SU-DHL-6 (cell line): ENCODE measurements around the gene VSTM2A.
"Not testable (repeated sequence)": the region's sequence is repeated elsewhere in the genome, so short reads cannot be mapped to it uniquely, and the experiment has no call there.

Experiments
- H2AFZ ChIP-seq: fragments of 200-600 bp; sonication (generic); 2 replicates; pipeline ENCODE4 v1.6.1; 2014; ENCODE audit warnings: low read depth, mild to moderate bottlenecking, moderate library complexity, mixed read lengths, antibody characterized with exemption, low read length; ENCODE audit not compliant: severe bottlenecking
- H3F3A ChIP-seq: fragments of 200-600 bp; shearing (Covaris generic); 2 replicates; pipeline ENCODE4 v1.6.0; 2016; ENCODE audit warnings: antibody characterized with exemption, mild to moderate bottlenecking; ENCODE audit not compliant: insufficient read depth
- H3K27ac ChIP-seq: fragments of 200-600 bp; sonication (generic); 2 replicates; pipeline ENCODE4 v1.5.1; 2016; ENCODE audit warnings: low read depth, mild to moderate bottlenecking, low read length, moderate library complexity, mixed read lengths
- H3K27me3 ChIP-seq: fragments of 200-600 bp; sonication (generic), shearing (Covaris generic); 2 replicates; pipeline ENCODE4 v1.6.0; 2014; ENCODE audit warnings: mild to moderate bottlenecking, low read length
- H3K36me3 ChIP-seq: fragments of 200-600 bp; sonication (generic); 2 replicates; pipeline ENCODE4 v1.6.1; 2014; ENCODE audit warnings: mild to moderate bottlenecking, low read length, mixed read lengths
- H3K4me2 ChIP-seq: fragments of 300-600, 200-600 bp; shearing (Covaris generic), sonication (generic); 2 replicates; pipeline ENCODE4 v1.6.0; 2014; ENCODE audit warnings: low read length, low read depth, mild to moderate bottlenecking; ENCODE audit not compliant: poor library complexity, severe bottlenecking
- H3K4me3 ChIP-seq: fragments of 200-600 bp; sonication (generic); 2 replicates; pipeline ENCODE4 v1.5.1; 2014; ENCODE audit warnings: antibody characterized with exemption, low read length, mild to moderate bottlenecking, mixed read lengths; ENCODE audit not compliant: insufficient read depth, poor library complexity, severe bottlenecking
- H3K79me2 ChIP-seq: fragments of 200-600 bp; sonication (generic); 2 replicates; pipeline ENCODE4 v1.6.1; 2014; ENCODE audit warnings: mild to moderate bottlenecking, low read length, moderate library complexity; ENCODE audit not compliant: insufficient read depth
- H3K9ac ChIP-seq: fragments of 200-600 bp; sonication (generic); 2 replicates; pipeline ENCODE4 v1.7.0; 2014; ENCODE audit warnings: mild to moderate bottlenecking, low read length
- H3K9me2 ChIP-seq: fragments of 200-600 bp; sonication (generic); replicated peaks from 2 replicates; pipeline ENCODE4 v1.6.1; 2014; ENCODE audit warnings: low read length; ENCODE audit not compliant: insufficient read depth
- H3K9me3 ChIP-seq: fragments of 200-600 bp; sonication (generic); 2 replicates; pipeline ENCODE4 v1.6.1; 2014; ENCODE audit warnings: low read length, mixed read lengths; ENCODE audit not compliant: insufficient read depth
- H4K20me1 ChIP-seq: fragments of 200-600 bp; sonication (generic); 2 replicates; pipeline ENCODE4 v1.6.1; 2014; ENCODE audit warnings: low read depth, mild to moderate bottlenecking, antibody characterized with exemption, low read length, moderate library complexity, mixed read lengths
- EZH2phosphoT487 ChIP-seq: fragments of 200-600 bp; sonication (generic), shearing (Covaris generic); conservative IDR thresholded peaks from 2 replicates; pipeline ENCODE4 v1.6.1; 2018; ENCODE audit warnings: mild to moderate bottlenecking, antibody characterized with exemption, low read length, moderate library complexity, mixed read lengths
- TF ChIP-seq, protein P1 (sequence below): fragments of 200-600 bp; sonication (generic); IDR thresholded peaks from one replicate; pipeline ENCODE4 v1.5.1; 2017; ENCODE audit warnings: antibody characterized with exemption, mild to moderate bottlenecking, low read length, moderate library complexity; ENCODE audit not compliant: insufficient read depth, poor library complexity, severe bottlenecking

VSTM2A gene, protein sequence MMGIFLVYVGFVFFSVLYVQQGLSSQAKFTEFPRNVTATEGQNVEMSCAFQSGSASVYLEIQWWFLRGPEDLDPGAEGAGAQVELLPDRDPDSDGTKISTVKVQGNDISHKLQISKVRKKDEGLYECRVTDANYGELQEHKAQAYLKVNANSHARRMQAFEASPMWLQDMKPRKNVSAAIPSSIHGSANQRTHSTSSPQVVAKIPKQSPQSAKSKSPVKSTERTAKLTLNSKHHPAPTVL

DNA sequence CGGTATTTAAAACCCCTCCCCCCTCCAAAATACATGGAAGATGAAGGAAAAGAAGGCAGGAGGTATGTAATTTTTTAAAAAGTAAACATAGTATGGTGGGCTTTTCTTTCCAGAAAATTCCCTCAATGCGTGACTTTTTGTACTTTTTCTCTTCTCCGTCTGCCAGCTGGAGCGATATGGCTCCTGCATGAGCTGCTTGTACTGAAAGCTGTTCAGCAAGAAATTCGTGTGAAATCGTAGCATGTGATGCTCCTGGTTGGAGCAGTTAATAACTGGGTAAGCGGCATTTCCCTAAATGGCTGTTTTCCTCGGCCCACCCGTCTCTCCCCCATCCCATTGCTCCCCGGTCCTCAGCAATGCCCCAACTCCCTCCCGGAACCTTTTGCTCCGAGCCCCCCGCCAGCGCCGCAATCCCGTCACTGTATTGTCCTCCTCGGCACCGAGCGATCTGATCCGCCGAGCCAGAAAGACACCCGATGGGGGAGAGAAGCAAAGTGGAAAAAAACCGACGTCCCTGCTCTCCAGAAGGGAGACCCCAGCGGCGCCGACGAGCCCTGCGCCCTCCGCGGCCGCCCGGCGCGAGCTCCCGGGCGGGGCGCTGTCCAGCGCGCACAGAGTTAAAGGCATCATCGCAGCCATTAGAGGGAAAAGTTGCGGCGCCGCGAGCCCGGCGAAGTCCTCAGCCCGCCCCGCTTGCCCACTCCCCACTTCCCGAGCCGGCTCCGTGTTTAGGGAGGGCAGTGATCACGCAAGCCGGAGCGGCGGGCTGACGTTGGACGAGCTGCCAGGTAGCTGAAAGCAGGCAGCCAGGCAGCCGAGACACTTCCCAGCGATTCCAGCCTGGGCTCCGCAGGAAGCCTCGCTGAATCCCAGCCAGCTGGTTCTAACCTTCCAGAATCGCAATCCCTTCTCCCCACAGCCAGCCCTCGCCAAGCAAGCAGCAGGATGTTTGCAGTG lies at the start of gene VSTM2A:
VSTM2A (plus strand) TSS at position 707 of the 957 bp plus-strand sequence. CDS start 356 bp downstream, outside the sequence.
- no peaks in the 10 kb centered on the region for H3F3A ChIP-seq
- no peak within 1 kb of the TSS for H3K4me2 ChIP-seq
- H3K9me2 ChIP-seq = no peaks in the 10 kb centered on the region
- no peaks in the 10 kb centered on the region for H3K79me2 ChIP-seq
- H4K20me1 ChIP-seq = no peaks in the 10 kb centered on the region
- H3K9ac ChIP-seq = no peak within 1 kb of the TSS
- no peak within 1 kb of the TSS for H3K4me3 ChIP-seq
- no peaks in the 10 kb centered on the region for H3K27me3 ChIP-seq
- H2AFZ ChIP-seq = no peak within 1 kb of the TSS
- no peaks in the 10 kb centered on the region for H3K36me3 ChIP-seq
- TF ChIP-seq EZH2phosphoT487 = no peak
- TF ChIP-seq, protein P1, sequence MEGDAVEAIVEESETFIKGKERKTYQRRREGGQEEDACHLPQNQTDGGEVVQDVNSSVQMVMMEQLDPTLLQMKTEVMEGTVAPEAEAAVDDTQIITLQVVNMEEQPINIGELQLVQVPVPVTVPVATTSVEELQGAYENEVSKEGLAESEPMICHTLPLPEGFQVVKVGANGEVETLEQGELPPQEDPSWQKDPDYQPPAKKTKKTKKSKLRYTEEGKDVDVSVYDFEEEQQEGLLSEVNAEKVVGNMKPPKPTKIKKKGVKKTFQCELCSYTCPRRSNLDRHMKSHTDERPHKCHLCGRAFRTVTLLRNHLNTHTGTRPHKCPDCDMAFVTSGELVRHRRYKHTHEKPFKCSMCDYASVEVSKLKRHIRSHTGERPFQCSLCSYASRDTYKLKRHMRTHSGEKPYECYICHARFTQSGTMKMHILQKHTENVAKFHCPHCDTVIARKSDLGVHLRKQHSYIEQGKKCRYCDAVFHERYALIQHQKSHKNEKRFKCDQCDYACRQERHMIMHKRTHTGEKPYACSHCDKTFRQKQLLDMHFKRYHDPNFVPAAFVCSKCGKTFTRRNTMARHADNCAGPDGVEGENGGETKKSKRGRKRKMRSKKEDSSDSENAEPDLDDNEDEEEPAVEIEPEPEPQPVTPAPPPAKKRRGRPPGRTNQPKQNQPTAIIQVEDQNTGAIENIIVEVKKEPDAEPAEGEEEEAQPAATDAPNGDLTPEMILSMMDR = no peak
- H3K9me3 ChIP-seq = no peaks in the 10 kb centered on the region
- H3K27ac ChIP-seq = no peak within 1 kb of the TSS

DNA sequence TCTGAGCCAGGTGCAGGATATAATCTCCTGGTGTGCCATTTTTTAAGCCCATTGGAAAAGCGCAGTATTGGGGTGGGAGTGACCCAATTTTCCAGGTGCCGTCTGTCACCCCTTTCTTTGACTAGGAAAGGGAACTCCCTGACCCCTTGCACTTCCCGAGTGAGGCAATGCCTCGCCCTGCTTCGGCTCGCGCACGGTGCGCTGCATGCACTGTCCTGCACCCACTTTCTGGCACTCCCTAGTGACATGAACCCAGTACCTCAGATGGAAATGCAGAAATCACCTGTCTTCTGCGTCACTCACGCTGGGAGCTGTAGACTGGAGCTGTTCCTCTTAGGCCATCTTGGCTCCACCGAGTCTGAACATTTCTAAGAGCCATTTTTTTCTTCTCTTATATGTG lies 37.6 kb upstream of the VSTM2A start:
- H3K9ac ChIP-seq, H3K27ac ChIP-seq, H3K4me3 ChIP-seq, H4K20me1 ChIP-seq, H3K27me3 ChIP-seq, H3F3A ChIP-seq, H3K4me2 ChIP-seq, H2AFZ ChIP-seq, H3K36me3 ChIP-seq, H3K9me3 ChIP-seq, H3K9me2 ChIP-seq, H3K79me2 ChIP-seq: not testable (repeated sequence)

DNA sequence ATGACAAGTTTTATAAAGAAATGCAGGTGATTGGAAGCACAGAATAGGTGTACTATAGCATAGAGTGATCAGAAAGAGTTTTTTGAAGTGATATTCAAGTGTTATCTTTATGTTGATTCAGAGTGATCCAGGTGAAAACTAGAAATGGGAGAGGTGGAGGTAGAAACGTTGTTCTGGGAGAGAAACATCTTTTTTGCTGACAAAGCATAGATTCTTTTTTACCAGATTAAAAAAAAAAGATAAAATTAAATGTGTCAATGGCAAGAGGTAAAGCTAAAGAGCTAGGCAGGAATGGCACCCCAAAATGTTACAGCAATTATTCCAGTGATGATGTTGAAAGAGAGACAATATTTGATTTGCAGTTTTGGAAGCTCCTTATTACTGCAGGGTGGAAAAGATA lies 12.6 kb upstream of the VSTM2A start:
- Histone ChIP-seq H3K9ac (no peak overlapping the region), H3K9me3 (no peaks in the 10 kb centered on the region), H3K27ac (no peak overlapping the region), H3K36me3 (no peaks in the 10 kb centered on the region), H3K27me3 (no peaks in the 10 kb centered on the region), H3K79me2 (no peaks in the 10 kb centered on the region), H2AFZ (no peak overlapping the region), H3K4me2 (no peak overlapping the region), H3K9me2 (no peaks in the 10 kb centered on the region), H4K20me1 (no peaks in the 10 kb centered on the region), H3F3A (no peaks in the 10 kb centered on the region), H3K4me3 (no peak overlapping the region)
- TF ChIP-seq, protein P1 = no peak
- TF ChIP-seq EZH2phosphoT487 = no peak

DNA sequence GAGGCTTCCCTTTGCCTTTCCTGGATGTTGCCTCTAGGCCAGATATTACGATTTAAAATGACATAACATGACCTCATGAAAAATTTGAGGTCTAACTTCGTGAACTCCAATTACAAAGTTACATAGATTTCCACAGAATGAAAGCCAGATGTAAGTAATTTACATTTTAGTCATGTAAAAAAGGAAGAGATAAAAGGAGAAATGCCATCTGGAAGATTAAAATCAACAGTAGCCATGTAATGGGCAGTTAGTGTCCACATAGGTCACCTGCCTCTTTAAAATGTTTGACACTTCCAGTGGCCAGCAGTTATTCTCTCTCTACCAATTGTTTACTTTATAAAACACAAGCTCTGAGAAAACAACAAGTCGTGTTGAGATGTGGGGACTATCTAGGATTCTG lies 4.1 kb upstream of the VSTM2A start:
- no peak overlapping the region for H3K27ac ChIP-seq
- no peaks in the 10 kb centered on the region for H3K79me2 ChIP-seq
- no peaks in the 10 kb centered on the region for H3K9me3 ChIP-seq
- no peak overlapping the region for H3K9ac ChIP-seq
- no peaks in the 10 kb centered on the region for H4K20me1 ChIP-seq
- H2AFZ ChIP-seq = no peak overlapping the region
- no peaks in the 10 kb centered on the region for H3K9me2 ChIP-seq
- H3K36me3 ChIP-seq = no peaks in the 10 kb centered on the region
- no peak overlapping the region for H3K4me3 ChIP-seq
- H3F3A ChIP-seq = no peaks in the 10 kb centered on the region
- TF ChIP-seq, protein P1 = no peak
- no peak for TF ChIP-seq EZH2phosphoT487
- no peaks in the 10 kb centered on the region for H3K27me3 ChIP-seq
- H3K4me2 ChIP-seq = no peak overlapping the region
